KMS-11 (cell line): Measurements from ENCODE around the gene BEGAIN.

Source experiments
- H2AFZ ChIP-seq: fragments of 200-600 bp; sonication (generic); 2 replicates; pipeline ENCODE4 v1.6.1; 2016; ENCODE audit warnings: antibody characterized with exemption, mixed run types, low read depth
- H3K27ac ChIP-seq: fragments of 200-600 bp; sonication (generic); 2 replicates; pipeline ENCODE4 v1.6.1; 2016; ENCODE audit warnings: mild to moderate bottlenecking, mixed run types
- H3K27me3 ChIP-seq: fragments of 200-600 bp; sonication (generic); 2 replicates; pipeline ENCODE4 v1.6.1; 2017; ENCODE audit warnings: mild to moderate bottlenecking, low read depth, mixed run types, moderate library complexity; ENCODE audit not compliant: insufficient read depth
- H3K36me3 ChIP-seq: fragments of 200-600 bp; sonication (generic); 2 replicates; pipeline ENCODE4 v1.6.1; 2017; ENCODE audit warnings: mild to moderate bottlenecking, mixed run types; ENCODE audit not compliant: insufficient read depth
- H3K4me1 ChIP-seq: fragments of 200-600 bp; sonication (generic); 2 replicates; pipeline ENCODE4 v1.6.1; 2016; ENCODE audit warnings: mild to moderate bottlenecking, low read depth, mixed run types; ENCODE audit not compliant: poor library complexity, severe bottlenecking
- H3K4me2 ChIP-seq: fragments of 200-600 bp; sonication (generic); 2 replicates; pipeline ENCODE4 v1.7.0; 2016; ENCODE audit warnings: mild to moderate bottlenecking, mixed run types
- H3K4me3 ChIP-seq: fragments of 200-600 bp; sonication (generic); IDR thresholded peaks from 2 replicates; pipeline ENCODE4 v1.6.1; 2017; ENCODE audit warnings: low read depth, low read length, mixed read lengths; ENCODE audit not compliant: insufficient read depth
- H3K79me2 ChIP-seq: fragments of 200-600 bp; sonication (generic); 2 replicates; pipeline ENCODE4 v1.6.1; 2016; ENCODE audit warnings: low read depth, mixed run types; ENCODE audit not compliant: insufficient read depth
- H3K9ac ChIP-seq: fragments of 200-600 bp; sonication (generic); 2 replicates; pipeline ENCODE4 v1.6.1; 2016; ENCODE audit warnings: mild to moderate bottlenecking, mixed run types
- H4K20me1 ChIP-seq: fragments of 200-600 bp; sonication (generic); 2 replicates; pipeline ENCODE4 v1.6.1; 2016; ENCODE audit warnings: mild to moderate bottlenecking, mixed run types; ENCODE audit not compliant: insufficient read depth
- TF ChIP-seq, protein P1 (sequence below): fragments of 200-600 bp; sonication (generic); conservative IDR thresholded peaks from 2 replicates; pipeline ENCODE4 v1.6.1; 2017; ENCODE audit warnings: low read depth, mild to moderate bottlenecking, antibody characterized with exemption, low read length, moderate library complexity, mixed read lengths

BEGAIN gene

GRCh38 chr14:100629696-100630095 is 42.5 kb upstream of the BEGAIN start:
- Histone ChIP-seq H3K27me3 (peaks cover 29% of the 10 kb centered on the region), H4K20me1 (no peaks in the 10 kb centered on the region), H2AFZ (no peak overlapping the region), H3K36me3 (no peaks in the 10 kb centered on the region), H3K4me3 (no peak overlapping the region), H3K27ac (no peak overlapping the region), H3K79me2 (no peaks in the 10 kb centered on the region), H3K9ac (no peak overlapping the region), H3K4me1 (no peaks in the 10 kb centered on the region), H3K4me2 (no peak overlapping the region)
- TF ChIP-seq, protein P1, sequence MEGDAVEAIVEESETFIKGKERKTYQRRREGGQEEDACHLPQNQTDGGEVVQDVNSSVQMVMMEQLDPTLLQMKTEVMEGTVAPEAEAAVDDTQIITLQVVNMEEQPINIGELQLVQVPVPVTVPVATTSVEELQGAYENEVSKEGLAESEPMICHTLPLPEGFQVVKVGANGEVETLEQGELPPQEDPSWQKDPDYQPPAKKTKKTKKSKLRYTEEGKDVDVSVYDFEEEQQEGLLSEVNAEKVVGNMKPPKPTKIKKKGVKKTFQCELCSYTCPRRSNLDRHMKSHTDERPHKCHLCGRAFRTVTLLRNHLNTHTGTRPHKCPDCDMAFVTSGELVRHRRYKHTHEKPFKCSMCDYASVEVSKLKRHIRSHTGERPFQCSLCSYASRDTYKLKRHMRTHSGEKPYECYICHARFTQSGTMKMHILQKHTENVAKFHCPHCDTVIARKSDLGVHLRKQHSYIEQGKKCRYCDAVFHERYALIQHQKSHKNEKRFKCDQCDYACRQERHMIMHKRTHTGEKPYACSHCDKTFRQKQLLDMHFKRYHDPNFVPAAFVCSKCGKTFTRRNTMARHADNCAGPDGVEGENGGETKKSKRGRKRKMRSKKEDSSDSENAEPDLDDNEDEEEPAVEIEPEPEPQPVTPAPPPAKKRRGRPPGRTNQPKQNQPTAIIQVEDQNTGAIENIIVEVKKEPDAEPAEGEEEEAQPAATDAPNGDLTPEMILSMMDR: no peak

DNA sequence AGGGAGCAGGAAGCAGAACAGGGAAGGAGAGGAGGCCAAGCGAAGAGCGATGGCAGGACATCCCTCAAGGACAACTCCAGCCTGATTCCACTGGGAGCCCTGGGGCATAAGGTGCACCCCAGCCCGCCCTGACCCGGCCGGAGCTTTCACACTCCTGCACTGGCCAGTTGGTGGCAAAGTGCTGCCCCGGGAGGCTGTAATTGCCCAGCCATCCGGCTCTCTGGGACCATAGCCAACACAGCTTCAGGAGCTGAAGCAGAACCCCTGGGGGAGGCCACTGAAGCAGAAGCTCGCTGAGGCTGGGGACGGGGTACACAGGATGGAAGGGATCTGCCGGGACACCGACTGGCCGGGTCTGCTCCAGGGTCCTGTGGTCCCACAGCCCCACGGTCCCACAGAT is 41.9 kb upstream of the BEGAIN start:
- Histone ChIP-seq H3K79me2 (no peaks in the 10 kb centered on the region), H3K27me3 (peaks cover 29% of the 10 kb centered on the region), H4K20me1 (no peaks in the 10 kb centered on the region), H3K36me3 (no peaks in the 10 kb centered on the region), H3K4me1 (no peaks in the 10 kb centered on the region), H3K4me3 (no peak overlapping the region), H2AFZ (no peak overlapping the region), H3K27ac (no peak overlapping the region), H3K4me2 (no peak overlapping the region), H3K9ac (no peak overlapping the region)
- TF ChIP-seq, protein P1: no peak

GRCh38 chr14:100628225-100628624 is 41.0 kb upstream of the BEGAIN start:
- no peaks in the 10 kb centered on the region for H4K20me1 ChIP-seq
- H3K27me3 ChIP-seq: peaks cover 24% of the 10 kb centered on the region
- no peak overlapping the region for H3K4me3 ChIP-seq
- H2AFZ ChIP-seq: no peak overlapping the region
- no peak overlapping the region for H3K4me2 ChIP-seq
- no peaks in the 10 kb centered on the region for H3K36me3 ChIP-seq
- H3K9ac ChIP-seq: no peak overlapping the region
- H3K4me1 ChIP-seq: no peaks in the 10 kb centered on the region
- TF ChIP-seq, protein P1: no peak
- no peaks in the 10 kb centered on the region for H3K79me2 ChIP-seq
- H3K27ac ChIP-seq: no peak overlapping the region

- TF ChIP-seq, protein P1: no peak
- Histone ChIP-seq H3K27ac (no peak overlapping the region), H3K27me3 (peaks cover 35% of the 10 kb centered on the region; the same call in 1 of the 2 replicates), H3K9ac (no peak overlapping the region), H2AFZ (no peak overlapping the region), H3K4me2 (no peak overlapping the region), H3K4me3 (no peak overlapping the region), H3K36me3 (no peaks in the 10 kb centered on the region), H3K4me1 (no peaks in the 10 kb centered on the region), H4K20me1 (no peaks in the 10 kb centered on the region), H3K79me2 (no peaks in the 10 kb centered on the region)
These were observed 39.4 kb upstream of the BEGAIN start for GRCh38 chr14:100626614-100627013.

GRCh38 chr14:100623961-100624360 is 36.7 kb upstream of the BEGAIN start:
- Histone ChIP-seq H3K9ac (no peak overlapping the region), H3K79me2 (no peaks in the 10 kb centered on the region), H3K27ac (no peak overlapping the region), H3K36me3 (no peaks in the 10 kb centered on the region), H4K20me1 (no peaks in the 10 kb centered on the region), H2AFZ (no peak overlapping the region), H3K4me2 (no peak overlapping the region), H3K27me3 (peaks cover 58% of the 10 kb centered on the region; the same call in 1 of the 2 replicates), H3K4me1 (no peaks in the 10 kb centered on the region), H3K4me3 (no peak overlapping the region)
- TF ChIP-seq, protein P1: no peak
